CD4-positive, alpha-beta T cell (primary cell): ENCODE measurements around the gene ATG2B. TPM values are rescaled to one million over a fixed set of nuclear protein-coding genes. Genes with fewer than 3 reads are reported as not detected.
"Not testable (repeated sequence)": the region's sequence is repeated elsewhere in the genome, so short reads cannot be mapped to it uniquely, and the experiment has no call there.

Experiments
- ATAC-seq: fragments of 200-7000 bp; cut with Tn5 transposase; one replicate; pipeline ENCODE4 v1.10.0; 2022; ENCODE audit warnings: mild to moderate bottlenecking; ENCODE audit not compliant: poor library complexity
- CTCF ChIA-PET: fragments of 350-600 bp; sonication (Branson Sonifier 250); formaldehyde crosslinking; loops from one replicate; lab custom pipeline; 2021; ENCODE audit warnings: antibody characterized with exemption, inconsistent platforms; lab: Charles Lee
- POLR2A ChIA-PET: fragments of 350-600 bp; sonication (Branson Sonifier 250); formaldehyde crosslinking; loops from one replicate; lab custom pipeline; 2021; ENCODE audit warnings: antibody characterized with exemption, inconsistent platforms; lab: Charles Lee
- DNase-seq, 14 experiments: peaks; one replicate each; pipeline ENCODE4 v3.0.0-alpha.2; 2013 to 2020; ENCODE audit warnings: mixed read lengths in 2 of 14
- H3K27ac ChIP-seq, 2 donors: one replicate each; pipeline versions ENCODE4 v1.5.1 to v1.7.0; 2013; ENCODE audit warnings: low read length in 2 of 2, low read depth in 1 of 2, mild to moderate bottlenecking in 1 of 2
- H3K27me3 ChIP-seq, 2 experiments: 1 replicate in 1 of 2; 2 replicates in 1 of 2; pipeline versions ENCODE4 v1.6.1 to v1.7.0; 2013; ENCODE audit warnings: low read length in 2 of 2, control low read depth in 1 of 2, mild to moderate bottlenecking in 1 of 2, moderate library complexity in 1 of 2; ENCODE audit not compliant: insufficient read depth in 2 of 2, control insufficient read depth in 1 of 2
- H3K36me3 ChIP-seq: one replicate; pipeline ENCODE4 v1.6.1; 2013; ENCODE audit warnings: low read length, control low read depth; ENCODE audit not compliant: insufficient read depth
- H3K4me1 ChIP-seq: one replicate; pipeline ENCODE4 v1.6.1; 2013; ENCODE audit warnings: low read length, control low read depth; ENCODE audit not compliant: insufficient read depth
- H3K4me3 ChIP-seq: one replicate; pipeline ENCODE4 v1.5.1; 2013; ENCODE audit warnings: mild to moderate bottlenecking, low read length, moderate library complexity
- H3K9me3 ChIP-seq, 2 experiments: 1 replicate in 1 of 2; 2 replicates in 1 of 2; pipeline versions ENCODE4 v1.6.1 to v1.7.0; 2013; ENCODE audit warnings: low read length in 2 of 2, mild to moderate bottlenecking in 2 of 2, control low read depth in 1 of 2, moderate library complexity in 1 of 2; ENCODE audit not compliant: control insufficient read depth in 1 of 2, insufficient read depth in 1 of 2
- H3K27ac Mint-ChIP-seq: one replicate; pipeline ENCODE4 v1.8.0; 2020; ENCODE audit warnings: mixed read lengths
- H3K27me3 Mint-ChIP-seq: one replicate; pipeline ENCODE4 v1.8.0; 2021; ENCODE audit warnings: mixed read lengths
- H3K36me3 Mint-ChIP-seq: one replicate; pipeline ENCODE4 v1.8.0; 2021; ENCODE audit warnings: low read depth, mixed read lengths
- H3K4me1 Mint-ChIP-seq: one replicate; pipeline ENCODE4 v1.8.0; 2021; ENCODE audit warnings: low read depth, mixed read lengths
- H3K4me3 Mint-ChIP-seq: one replicate; pipeline ENCODE4 v1.8.0; 2020; ENCODE audit warnings: mild to moderate bottlenecking, mixed read lengths
- H3K9me3 Mint-ChIP-seq: one replicate; pipeline ENCODE4 v1.8.0; 2020; ENCODE audit warnings: mixed read lengths
- CTCF ChIP-seq: fragments of 200-600 bp; IDR thresholded peaks from one replicate; pipeline ENCODE4 v1.8.0; 2022; ENCODE audit warnings: antibody characterized with exemption, mild to moderate bottlenecking
- intact Hi-C, 2 experiments: fragments of 100-400 bp; cut with DNase I in 1 of 2; cut with micrococcal nuclease in 1 of 2; formaldehyde crosslinking; loops; one replicate each; pipeline versions ENCODE4 v1.15.1 to v1.9.0; 2023 to 2025; cut with DNase I, micrococcal nuclease
- total RNA-seq, 174 experiments: library from RNA in 2 of 174; stranded (reverse) in 2 of 174; gene quantifications; one replicate each; pipeline ENCODE4 v1.2.3 and lab custom pipeline; 2021 to 2026

ATG2B gene
- total RNA-seq, 2 experiments from 2014 or later = 20.1 to 20.2 TPM

- Mint-ChIP-seq H3K36me3 (no peaks in the 10 kb centered on the region), H3K4me1 (no peaks in the 10 kb centered on the region)
- H3K36me3 ChIP-seq = no peaks in the 10 kb centered on the region
Measured at GRCh38 chr14:96245710-96246538, 117.2 kb downstream of the ATG2B start.

GRCh38 chr14:96245074-96245473 is 118.1 kb downstream of the ATG2B start:
- POLR2A ChIA-PET, intact Hi-C loops, H3K9me3 ChIP-seq, H3K4me1 Mint-ChIP-seq, H3K4me1 ChIP-seq, H3K27ac Mint-ChIP-seq, H3K36me3 ChIP-seq, ATAC-seq, H3K27ac ChIP-seq, DNase-seq, H3K36me3 Mint-ChIP-seq, H3K27me3 ChIP-seq, H3K4me3 ChIP-seq, H3K4me3 Mint-ChIP-seq, CTCF ChIA-PET, H3K9me3 Mint-ChIP-seq: not testable (repeated sequence)
- H3K27me3 Mint-ChIP-seq = peaks cover 22% of the 10 kb centered on the region

More at GRCh38 chr14:96245710-96246538, 117.2 kb downstream of the ATG2B start:
- ChIA-PET POLR2A (no interaction called here), CTCF (no interaction called here)
- DNase-seq (no peak), ATAC-seq (no peak)
- Mint-ChIP-seq H3K27me3 (peaks cover 24% of the 10 kb centered on the region), H3K4me3 (no peak overlapping the region), H3K9me3 (no peaks in the 10 kb centered on the region), H3K27ac (no peak overlapping the region)
- no peak overlapping the region for H3K27ac ChIP-seq
- no peak for TF ChIP-seq CTCF
- peaks cover 0 to under 1% of the 10 kb centered on the region in 2 experiments for H3K27me3 ChIP-seq
- no peaks in the 10 kb centered on the region for H3K9me3 ChIP-seq
- no peaks in the 10 kb centered on the region for H3K4me1 ChIP-seq
- intact Hi-C loops = no loop called here
- no peak overlapping the region for H3K4me3 ChIP-seq

GRCh38 chr14:96243785-96244184 is 119.4 kb downstream of the ATG2B start:
- H3K4me1 Mint-ChIP-seq = no peaks in the 10 kb centered on the region
- no peak overlapping the region for H3K27ac Mint-ChIP-seq

More at GRCh38 chr14:96243785-96244184, 119.4 kb downstream of the ATG2B start:
- ATAC-seq = no peak
- Histone ChIP-seq H3K36me3 (no peaks in the 10 kb centered on the region), H3K27me3 (peaks cover 0 to 3% of the 10 kb centered on the region in 2 experiments), H3K4me3 (no peak overlapping the region), H3K9me3 (no peaks in the 10 kb centered on the region), H3K4me1 (no peaks in the 10 kb centered on the region), H3K27ac (no peak overlapping the region)
- Mint-ChIP-seq H3K4me3 (no peak overlapping the region), H3K9me3 (no peaks in the 10 kb centered on the region), H3K36me3 (no peaks in the 10 kb centered on the region), H3K27me3 (peaks cover 17% of the 10 kb centered on the region)
- no peak for DNase-seq
- CTCF ChIA-PET = interaction anchor here (0.6 kb wide), 1 partner anchor 9 kb away, joined by 6 read pairs; no protein-coding TSS in a partner anchor
- intact Hi-C loops = no loop called here
- POLR2A ChIA-PET = no interaction called here
- TF ChIP-seq CTCF = no peak
